ENCODE measurements around the gene MELK. TPM values are rescaled to one million over a fixed set of nuclear protein-coding genes. Genes with fewer than 3 reads are reported as not detected.

MELK gene
- total and polyA plus RNA-seq, 8 donors = 4.9 to 32.1 (median 16.2) TPM

GRCh38 chr9:36665921-36666431, 93.3 kb downstream of the MELK start:
- Histone ChIP-seq H3K4me3 (no peak overlapping the region), H3K27me3 (no peaks in the 10 kb centered on the region), H3K4me1 (no peaks in the 10 kb centered on the region), H3K36me3 (no peaks in the 10 kb centered on the region), H3K27ac (no peak overlapping the region), H3K9me3 (no peaks in the 10 kb centered on the region)
- no peak for TF ChIP-seq CTCF (IDR thresholded peaks at IDR 0.05)
- DNase-seq (no peak), ATAC-seq (no peak)
- intact Hi-C loops (cut with DNase I) = no loop called here

- no peak for DNase-seq
- H3K4me3 ChIP-seq = no peak overlapping the region
- no peaks in the 10 kb centered on the region for H3K9me3 ChIP-seq
- H3K27me3 ChIP-seq = no peaks in the 10 kb centered on the region
- H3K4me1 ChIP-seq = no peaks in the 10 kb centered on the region
- ATAC-seq = no peak
- H3K27ac ChIP-seq = no peak overlapping the region
- TF ChIP-seq CTCF (IDR thresholded peaks at IDR 0.05) = no peak
- intact Hi-C loops (cut with DNase I) = no loop called here
- no peaks in the 10 kb centered on the region for H3K36me3 ChIP-seq
These were observed 98.9 kb downstream of the MELK start for GRCh38 chr9:36671561-36671960.

- H3K27me3 ChIP-seq = no peaks in the 10 kb centered on the region
- DNase-seq (no peak), ATAC-seq (no peak)
- no peak overlapping the region for H3K4me3 ChIP-seq
- H3K36me3 ChIP-seq = no peaks in the 10 kb centered on the region
- H3K9me3 ChIP-seq = no peaks in the 10 kb centered on the region
- no peak for TF ChIP-seq CTCF (IDR thresholded peaks at IDR 0.05)
- H3K27ac ChIP-seq = no peak overlapping the region
- no peaks in the 10 kb centered on the region for H3K4me1 ChIP-seq
- intact Hi-C loops (cut with DNase I) = no loop called here
These were observed 103.4 kb downstream of the MELK start for GRCh38 chr9:36676091-36676490.

GRCh38 chr9:36676778-36677485, 104.2 kb downstream of the MELK start:
- Histone ChIP-seq H3K36me3 (no peaks in the 10 kb centered on the region), H3K27me3 (no peaks in the 10 kb centered on the region), H3K9me3 (peaks cover 0 to 7% of the 10 kb centered on the region in 2 donors), H3K4me3 (no peak overlapping the region), H3K27ac (no peak overlapping the region), H3K4me1 (no peaks in the 10 kb centered on the region)
- intact Hi-C loops (cut with DNase I) = no loop called here
- no peak for DNase-seq
- no peak for ATAC-seq
- no peak for TF ChIP-seq CTCF (IDR thresholded peaks at IDR 0.05)

- intact Hi-C loops (cut with DNase I) = no loop called here
- no peak for ATAC-seq
- no peak for DNase-seq
These were observed 104.9 kb downstream of the MELK start for GRCh38 chr9:36677611-36678010.

More at GRCh38 chr9:36677611-36678010, 104.9 kb downstream of the MELK start:
- H3K4me1 ChIP-seq = no peaks in the 10 kb centered on the region
- no peaks in the 10 kb centered on the region for H3K36me3 ChIP-seq
- no peaks in the 10 kb centered on the region for H3K27me3 ChIP-seq
- H3K4me3 ChIP-seq = no peak overlapping the region
- H3K9me3 ChIP-seq = peaks cover 0 to 13% of the 10 kb centered on the region in 2 donors
- H3K27ac ChIP-seq = no peak overlapping the region
- no peak for TF ChIP-seq CTCF (IDR thresholded peaks at IDR 0.05)

Data from left lung (tissue), 10 donors.